ENCODE results near the gene TRIM69.

TRIM69 gene

GRCh38 chr15:44792715-44793114 lies 56.4 kb downstream of the TRIM69 start:
- no peak overlapping the region for H3K9ac ChIP-seq (ENCODE audit: low read depth, low read length, poor library complexity, severe bottlenecking)
- no peaks in the 10 kb centered on the region for H3F3A ChIP-seq (ENCODE audit: low read depth)
- H3K4me1 ChIP-seq (ENCODE audit: insufficient read depth, low read length, poor library complexity, severe bottlenecking) = peaks cover 20% of the 10 kb centered on the region
- no peak overlapping the region for H3K4me3 ChIP-seq (ENCODE audit: low read length, poor library complexity, severe bottlenecking)
- no peaks in the 10 kb centered on the region for H3K9me3 ChIP-seq (ENCODE audit: insufficient read depth, low read depth, low read length)
- TF ChIP-seq CTCF (conservative IDR thresholded peaks at IDR 0.05; ENCODE audit: low read length) = no peak
- TF ChIP-seq EZH2phosphoT487 (IDR thresholded peaks at IDR 0.05; ENCODE audit: borderline replicate concordance) = no peak
- H3K4me2 ChIP-seq (ENCODE audit: low read depth, low read length, poor library complexity, severe bottlenecking) = no peak overlapping the region
- no peaks in the 10 kb centered on the region for H3K79me2 ChIP-seq (ENCODE audit: insufficient read depth, low read length)
- no peaks in the 10 kb centered on the region for H3K36me3 ChIP-seq (ENCODE audit: insufficient read depth, low read length)
- no peaks in the 10 kb centered on the region for H3K27me3 ChIP-seq (ENCODE audit: insufficient read depth, low read length, poor library complexity, severe bottlenecking)
- no peak overlapping the region for H2AFZ ChIP-seq (ENCODE audit: low read length)
- H4K20me1 ChIP-seq (ENCODE audit: insufficient read depth, low read length, poor library complexity, severe bottlenecking) = no peaks in the 10 kb centered on the region
- no peaks in the 10 kb centered on the region for H3K9me2 ChIP-seq (replicated peaks; ENCODE audit: low read depth, low read length)

GRCh38 chr15:44794072-44794471 lies 57.7 kb downstream of the TRIM69 start:
- H3K4me1 ChIP-seq (ENCODE audit: insufficient read depth, low read length, poor library complexity, severe bottlenecking) = peaks cover 7% of the 10 kb centered on the region
- TF ChIP-seq EZH2phosphoT487 (IDR thresholded peaks at IDR 0.05; ENCODE audit: borderline replicate concordance) = no peak
- TF ChIP-seq CTCF (conservative IDR thresholded peaks at IDR 0.05; ENCODE audit: low read length) = no peak
- no peaks in the 10 kb centered on the region for H3F3A ChIP-seq (ENCODE audit: low read depth)
- no peak overlapping the region for H3K4me3 ChIP-seq (ENCODE audit: low read length, poor library complexity, severe bottlenecking)
- no peaks in the 10 kb centered on the region for H3K9me2 ChIP-seq (replicated peaks; ENCODE audit: low read depth, low read length)
- H2AFZ ChIP-seq (ENCODE audit: low read length) = no peak overlapping the region
- no peaks in the 10 kb centered on the region for H3K9me3 ChIP-seq (ENCODE audit: insufficient read depth, low read depth, low read length)
- no peaks in the 10 kb centered on the region for H3K27me3 ChIP-seq (ENCODE audit: insufficient read depth, low read length, poor library complexity, severe bottlenecking)
- H3K36me3 ChIP-seq (ENCODE audit: insufficient read depth, low read length) = no peaks in the 10 kb centered on the region
- no peaks in the 10 kb centered on the region for H4K20me1 ChIP-seq (ENCODE audit: insufficient read depth, low read length, poor library complexity, severe bottlenecking)
- no peak overlapping the region for H3K9ac ChIP-seq (ENCODE audit: low read depth, low read length, poor library complexity, severe bottlenecking)
- no peak overlapping the region for H3K4me2 ChIP-seq (ENCODE audit: low read depth, low read length, poor library complexity, severe bottlenecking)
- no peaks in the 10 kb centered on the region for H3K79me2 ChIP-seq (ENCODE audit: insufficient read depth, low read length)

- Histone ChIP-seq H3K4me3 (ENCODE audit: low read length, poor library complexity, severe bottlenecking) (no peak overlapping the region), H3K4me2 (ENCODE audit: low read depth, low read length, poor library complexity, severe bottlenecking) (no peak overlapping the region), H3K9me2 (replicated peaks; ENCODE audit: low read depth, low read length) (no peaks in the 10 kb centered on the region), H3K4me1 (ENCODE audit: insufficient read depth, low read length, poor library complexity, severe bottlenecking) (peaks cover 4% of the 10 kb centered on the region), H4K20me1 (ENCODE audit: insufficient read depth, low read length, poor library complexity, severe bottlenecking) (no peaks in the 10 kb centered on the region), H3K9me3 (ENCODE audit: insufficient read depth, low read depth, low read length) (no peaks in the 10 kb centered on the region), H3F3A (ENCODE audit: low read depth) (no peaks in the 10 kb centered on the region), H3K27me3 (ENCODE audit: insufficient read depth, low read length, poor library complexity, severe bottlenecking) (no peaks in the 10 kb centered on the region), H3K36me3 (ENCODE audit: insufficient read depth, low read length) (no peaks in the 10 kb centered on the region), H2AFZ (ENCODE audit: low read length) (no peak overlapping the region), H3K79me2 (ENCODE audit: insufficient read depth, low read length) (no peaks in the 10 kb centered on the region), H3K9ac (ENCODE audit: low read depth, low read length, poor library complexity, severe bottlenecking) (no peak overlapping the region)
- TF ChIP-seq CTCF (conservative IDR thresholded peaks at IDR 0.05; ENCODE audit: low read length) (no peak), EZH2phosphoT487 (IDR thresholded peaks at IDR 0.05; ENCODE audit: borderline replicate concordance) (no peak)
Observed at GRCh38 chr15:44796508-44796907, 60.2 kb downstream of the TRIM69 start.

Data from Loucy (cell line).